B cell (primary cell): Measurements from ENCODE around the gene XXYLT1. TPM values are rescaled to one million over a fixed set of nuclear protein-coding genes. Genes with fewer than 3 reads are reported as not detected.

Experiments
- ATAC-seq: fragments of 200-7000 bp; cut with Tn5 transposase; one replicate; pipeline ENCODE4 v1.10.0; 2021; ENCODE audit warnings: low read depth, mild to moderate bottlenecking, moderate number of reproducible peaks, moderate library complexity
- CTCF ChIA-PET: fragments of 350-600 bp; sonication (Branson Sonifier 250); formaldehyde crosslinking; loops from one replicate; lab custom pipeline; 2021; ENCODE audit warnings: antibody characterized with exemption, inconsistent platforms; lab: Charles Lee
- POLR2A ChIA-PET: fragments of 350-600 bp; sonication (Branson Sonifier 250); formaldehyde crosslinking; loops from one replicate; lab custom pipeline; 2021; ENCODE audit warnings: antibody characterized with exemption; lab: Charles Lee
- DNase-seq: peaks from one replicate; pipeline ENCODE4 v3.0.0; 2013
- H2AFZ ChIP-seq: 2 replicates; pipeline ENCODE4 v1.6.1; 2012; ENCODE audit warnings: mild to moderate bottlenecking, low read depth, low read length; ENCODE audit not compliant: insufficient read depth, poor library complexity, severe bottlenecking
- H3K27ac ChIP-seq, 2 donors: 1 replicate in 1 of 2; 2 replicates in 1 of 2; pipeline ENCODE4 v1.5.1; 2012 to 2013; ENCODE audit warnings: low read length in 2 of 2, mild to moderate bottlenecking in 2 of 2, moderate library complexity in 1 of 2
- H3K27me3 ChIP-seq, 4 experiments: fragments of 200-600 bp in 1 of 4; sonication (generic) in 1 of 4; replicated peaks in 1 of 4; 1 replicate in 2 of 4; 2 replicates in 2 of 4; pipeline versions ENCODE4 v1.6.1 to v1.7.0; 2013 to 2016; ENCODE audit warnings: low read length in 3 of 4, mild to moderate bottlenecking in 2 of 4, mixed read lengths in 1 of 4, moderate library complexity in 1 of 4; ENCODE audit not compliant: insufficient read depth in 4 of 4, control insufficient read depth in 3 of 4; ENCODE audit errors: control extremely low read depth in 1 of 4
- H3K36me3 ChIP-seq, 2 experiments: replicated peaks in 1 of 2; 1 replicate in 1 of 2; 2 replicates in 1 of 2; pipeline versions ENCODE4 v1.6.1 to v1.7.1; 2013; ENCODE audit warnings: low read length in 1 of 2; ENCODE audit not compliant: insufficient read depth in 2 of 2, control insufficient read depth in 1 of 2; ENCODE audit errors: control extremely low read depth in 1 of 2, extremely low read depth in 1 of 2
- H3K4me1 ChIP-seq, 2 donors: fragments of 200-600 bp in 1 of 2; sonication (generic) in 1 of 2; 1 replicate in 1 of 2; 2 replicates in 1 of 2; pipeline versions ENCODE4 v1.5.1 to v1.6.1; 2013 to 2017; ENCODE audit warnings: low read length in 2 of 2; ENCODE audit not compliant: control insufficient read depth in 2 of 2, insufficient read depth in 2 of 2
- H3K4me2 ChIP-seq: replicated peaks from 2 replicates; pipeline ENCODE3; 2012; ENCODE audit warnings: mild to moderate bottlenecking, low read depth, low read length; ENCODE audit not compliant: poor library complexity, severe bottlenecking
- H3K4me3 ChIP-seq, 5 experiments: fragments of 200-600 bp in 1 of 5; sonication (generic) in 1 of 5; 1 replicate in 3 of 5; 2 replicates in 2 of 5; pipeline versions ENCODE4 v1.5.1 to v1.7.0; 2011 to 2016; ENCODE audit warnings: low read length in 4 of 5, mild to moderate bottlenecking in 4 of 5, low read depth in 2 of 5, control low read depth in 1 of 5, moderate library complexity in 1 of 5; ENCODE audit not compliant: insufficient read depth in 1 of 5; ENCODE audit errors: control extremely low read depth in 1 of 5, extremely low read depth in 1 of 5
- H3K79me2 ChIP-seq: fragments of 200-600 bp; sonication (generic); one replicate; pipeline ENCODE4 v1.6.0; 2016; ENCODE audit warnings: low read length; ENCODE audit not compliant: control insufficient read depth, insufficient read depth
- H3K9ac ChIP-seq: fragments of 200-600 bp; sonication (generic); 2 replicates; pipeline ENCODE4 v1.6.1; 2017; ENCODE audit warnings: mild to moderate bottlenecking, low read length, moderate library complexity
- H3K9me3 ChIP-seq, 3 donors: one replicate each; pipeline versions ENCODE4 v1.6.1 to v1.7.1; 2013; ENCODE audit warnings: low read length in 2 of 3; ENCODE audit not compliant: control insufficient read depth in 2 of 3, insufficient read depth in 1 of 3; ENCODE audit errors: control extremely low read depth in 1 of 3
- H4K20me1 ChIP-seq: 2 replicates; pipeline ENCODE4 v1.6.0; 2012; ENCODE audit warnings: mild to moderate bottlenecking, low read length; ENCODE audit not compliant: insufficient read depth, control insufficient read depth, poor library complexity, severe bottlenecking
- H3K27ac Mint-ChIP-seq: one replicate; pipeline ENCODE4 v1.8.0; 2021; ENCODE audit warnings: mixed read lengths
- H3K27me3 Mint-ChIP-seq: one replicate; pipeline ENCODE4 v1.8.0; 2021; ENCODE audit warnings: mixed read lengths
- H3K4me1 Mint-ChIP-seq: one replicate; pipeline ENCODE4 v1.8.0; 2021; ENCODE audit warnings: mixed read lengths
- H3K4me3 Mint-ChIP-seq: one replicate; pipeline ENCODE4 v1.8.0; 2021; ENCODE audit warnings: mixed read lengths
- H3K9me3 Mint-ChIP-seq: one replicate; pipeline ENCODE4 v1.8.0; 2022; ENCODE audit warnings: mixed read lengths; ENCODE audit not compliant: insufficient read depth
- CTCF ChIP-seq: fragments of 200-600 bp; IDR thresholded peaks from one replicate; pipeline ENCODE4 v1.8.0; 2022; ENCODE audit warnings: antibody characterized with exemption, mild to moderate bottlenecking
- EZH2 ChIP-seq: IDR thresholded peaks from 2 replicates; pipeline ENCODE4 v1.6.1; 2012; ENCODE audit warnings: borderline replicate concordance, low read depth, mild to moderate bottlenecking, moderate library complexity, low read length; ENCODE audit not compliant: insufficient read depth, poor library complexity, severe bottlenecking
- WGBS: methylation state at CpG from one replicate; pipeline ENCODE4 v1.1.5; 2013; ENCODE audit warnings: missing lambda C conversion rate; ENCODE audit not compliant: insufficient coverage; 5-methylcytosine and 5-hydroxymethylcytosine counted together
- intact Hi-C: fragments of 100-400 bp; cut with micrococcal nuclease; formaldehyde crosslinking; loops from one replicate; pipeline ENCODE4 v1.10.0; 2022
- polyA plus RNA-seq: library from polyadenylated mRNA; depleted of rRNA; stranded (reverse); fragments of >200 nt; gene quantifications from 2 replicates; pipeline ENCODE4 v1.2.3, GENCODE V29; 2012
- total RNA-seq, 2 donors: library from RNA; stranded (reverse); fragments of 120-200 nt in 1 of 2; gene quantifications; 1 replicate in 1 of 2; 2 replicates in 1 of 2; pipeline versions ENCODE4 v1.2.3 to v1.2.4, GENCODE V29; 2013 to 2022

XXYLT1 gene
- total and polyA plus RNA-seq, 2 donors (not counting 1 experiment from before 2014, with no cell fraction given): 2.6 to 11.2 TPM

DNA sequence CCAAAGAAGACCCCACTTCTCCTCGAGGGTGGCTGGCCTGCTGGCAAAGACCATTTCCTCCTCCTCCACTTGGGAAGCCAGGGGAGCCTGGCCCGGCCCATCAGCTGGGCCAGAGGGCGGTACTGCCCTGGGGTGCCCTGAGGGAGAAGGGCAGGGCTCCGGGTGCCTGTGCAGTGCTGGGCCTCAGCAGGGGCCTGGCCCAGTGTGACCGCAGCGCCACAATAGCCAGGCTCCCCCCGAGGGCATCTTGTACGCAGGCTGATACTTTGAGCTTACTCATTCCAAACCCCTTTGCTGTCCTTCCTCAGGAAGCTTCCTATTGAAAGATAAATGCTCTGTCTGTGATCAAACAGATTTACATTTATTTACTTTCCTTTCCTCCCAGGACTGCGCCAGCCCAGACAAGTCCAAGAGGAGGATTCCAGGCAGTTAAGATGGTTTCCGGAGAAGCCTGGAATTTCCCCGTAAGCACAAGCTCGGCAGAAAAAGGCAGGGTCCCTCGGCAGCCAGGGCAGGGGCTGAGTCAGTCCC is 240.1 kb downstream of the XXYLT1 start:
- intact Hi-C loops: no loop called here
- Histone ChIP-seq H3K27me3 (no peaks in the 10 kb centered on the region), H3K4me2 (no peak overlapping the region), H3K27ac (no peak overlapping the region), H3K9me3 (no peaks in the 10 kb centered on the region), H4K20me1 (no peaks in the 10 kb centered on the region), H3K9ac (no peak overlapping the region), H3K4me1 (peaks cover 5 to 10% of the 10 kb centered on the region in 2 donors), H3K79me2 (no peaks in the 10 kb centered on the region), H2AFZ (no peak overlapping the region), H3K36me3 (no peaks in the 10 kb centered on the region), H3K4me3 (no peak overlapping the region)
- H3K27me3 Mint-ChIP-seq: no peaks in the 10 kb centered on the region
- no peak for TF ChIP-seq EZH2
- TF ChIP-seq CTCF: no peak
- DNase-seq (no peak), ATAC-seq (no peak)
- POLR2A ChIA-PET: interaction anchor here (1.1 kb wide), 1 partner anchor 9 kb away, joined by 6 read pairs; no protein-coding TSS in a partner anchor
- no peak overlapping the region for H3K27ac Mint-ChIP-seq
- no peaks in the 10 kb centered on the region for H3K9me3 Mint-ChIP-seq
- CTCF ChIA-PET: interaction anchor here (0.7 to 1.1 kb wide), 2 partner anchors 28 to 57 kb away, joined by 3 read pairs; no protein-coding TSS in a partner anchor
- peaks cover 5% of the 10 kb centered on the region for H3K4me1 Mint-ChIP-seq
- 60% methylated on average over 13 of the region's 13 CpGs for WGBS
- no peak overlapping the region for H3K4me3 Mint-ChIP-seq

GRCh38 chr3:195028877-195029606 is 241.9 kb downstream of the XXYLT1 start:
- CTCF ChIA-PET: interaction anchor here (1.0 kb wide), 1 partner anchor 346 kb away, joined by 3 read pairs; no protein-coding TSS in a partner anchor
- H2AFZ ChIP-seq: no peak overlapping the region
- H3K27me3 Mint-ChIP-seq: no peaks in the 10 kb centered on the region
- no peak overlapping the region for H3K27ac ChIP-seq
- H3K9ac ChIP-seq: no peak overlapping the region
- DNase-seq: no peak
- intact Hi-C loops: no loop called here
- H3K4me3 ChIP-seq: no peak overlapping the region
- TF ChIP-seq EZH2 (no peak), CTCF (no peak)
- H3K9me3 ChIP-seq: no peaks in the 10 kb centered on the region
- H3K4me3 Mint-ChIP-seq: no peak overlapping the region
- H3K27ac Mint-ChIP-seq: no peak overlapping the region
- ATAC-seq: no peak
- peaks cover 9% of the 10 kb centered on the region for H3K4me1 Mint-ChIP-seq
- POLR2A ChIA-PET: no interaction called here
- no peaks in the 10 kb centered on the region for H3K27me3 ChIP-seq
- peaks cover 5 to 9% of the 10 kb centered on the region in 2 donors for H3K4me1 ChIP-seq
- H4K20me1 ChIP-seq: no peaks in the 10 kb centered on the region
- no peak overlapping the region for H3K4me2 ChIP-seq
- H3K79me2 ChIP-seq: no peaks in the 10 kb centered on the region
- 100% methylated on average over 2 of the region's 8 CpGs for WGBS
- no peaks in the 10 kb centered on the region for H3K9me3 Mint-ChIP-seq
- no peaks in the 10 kb centered on the region for H3K36me3 ChIP-seq
